NCI-H2107 (cell line): ENCODE data around the gene MPHOSPH9.

Source experiments
- DNase-seq: peaks from one replicate; lab custom pipeline; 2025; lab: John Stamatoyannopoulos, UW

Gene MPHOSPH9

DNA sequence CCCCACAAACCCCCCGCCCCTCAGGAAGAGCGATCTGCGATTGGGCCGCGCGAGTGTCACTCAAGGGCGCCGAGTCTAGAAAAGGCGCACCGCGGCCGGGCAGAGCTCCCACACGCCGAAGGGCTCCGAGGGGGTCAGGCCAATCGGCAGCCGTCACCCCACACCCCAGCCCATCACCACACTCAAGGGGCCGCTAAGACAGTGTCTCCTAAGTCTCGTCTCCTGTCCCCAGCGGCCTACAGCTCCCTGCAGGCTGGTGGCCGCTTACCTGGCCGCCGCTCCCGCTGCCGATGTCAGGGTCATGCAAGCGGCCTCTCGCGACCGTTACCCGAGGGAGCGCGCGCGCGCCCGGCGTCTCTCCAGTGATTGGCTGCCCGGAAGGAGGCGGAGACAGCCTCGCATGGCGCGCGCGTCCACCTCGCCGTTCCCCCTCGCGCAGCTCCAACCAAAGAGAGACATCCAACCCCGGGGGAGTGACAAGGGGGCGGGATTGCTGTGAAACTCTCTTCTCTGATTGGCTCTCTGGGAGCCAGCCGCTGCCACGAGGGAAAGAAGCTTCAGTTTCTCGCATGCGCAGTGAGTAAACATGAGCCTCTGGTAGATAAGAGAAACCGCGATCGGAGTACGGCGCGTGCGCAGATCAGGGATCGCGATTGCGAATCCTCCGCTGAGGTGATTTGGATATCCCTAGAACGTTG lies at the start of gene MPHOSPH9, which contains the start of gene MTRFR:
MPHOSPH9 (minus strand) TSS at position 335 of the 698 bp plus-strand sequence. CDS start 2,777 bp downstream, outside the sequence.
MTRFR (plus strand) TSS at position 630 of the 698 bp plus-strand sequence. CDS start 20,239 bp downstream, outside the sequence.
- peak; percentile 99 for DNase-seq

- no peak for DNase-seq
These were observed 49.2 kb upstream of the MPHOSPH9 start for GRCh38 chr12:123282111-123282510.

DNA sequence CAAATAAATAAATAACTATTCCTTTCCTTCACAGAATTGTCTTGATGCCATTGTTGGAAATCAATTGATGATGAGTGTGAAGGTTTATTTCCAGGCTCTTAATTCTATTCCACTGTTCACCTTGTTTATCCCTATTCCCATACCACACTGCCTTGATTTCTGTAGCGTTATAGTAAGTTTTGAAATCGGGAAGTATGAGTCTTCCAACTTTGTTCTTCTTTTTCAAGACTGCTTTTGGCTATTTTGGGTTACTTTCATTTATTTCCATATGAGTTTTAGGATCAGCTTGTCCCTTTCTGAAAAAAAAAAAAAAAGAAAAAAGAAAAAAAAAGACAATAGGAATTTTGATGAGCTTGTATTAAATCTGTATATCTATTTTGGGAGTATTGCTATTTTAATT lies 48.0 kb upstream of the MPHOSPH9 start:
- no peak for DNase-seq

DNA sequence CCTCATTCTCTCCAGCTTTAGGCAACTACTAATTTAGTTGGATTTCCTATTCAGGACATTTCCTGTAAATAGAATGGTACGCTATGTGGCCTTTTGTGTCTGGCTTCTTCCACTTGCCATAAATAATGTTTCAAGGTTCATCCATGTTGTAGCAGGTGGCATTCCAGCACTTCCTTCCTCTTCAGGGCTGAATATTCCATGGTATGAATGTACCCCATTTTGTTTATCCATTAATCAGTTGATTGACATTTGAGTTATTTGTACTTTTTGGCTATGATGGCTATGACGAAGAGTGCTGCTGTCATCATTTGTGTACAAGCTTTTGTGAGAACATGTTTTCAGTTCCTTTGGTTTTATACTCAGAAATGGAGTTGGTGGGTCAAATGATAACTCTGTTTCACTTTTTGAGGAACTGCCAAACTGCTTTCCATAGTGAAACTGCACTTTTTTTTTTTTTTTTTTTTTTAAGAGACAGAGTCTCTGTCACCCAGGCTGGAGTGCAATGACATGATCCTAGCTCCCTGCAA lies 45.2 kb upstream of the MPHOSPH9 start:
- no peak for DNase-seq

DNA sequence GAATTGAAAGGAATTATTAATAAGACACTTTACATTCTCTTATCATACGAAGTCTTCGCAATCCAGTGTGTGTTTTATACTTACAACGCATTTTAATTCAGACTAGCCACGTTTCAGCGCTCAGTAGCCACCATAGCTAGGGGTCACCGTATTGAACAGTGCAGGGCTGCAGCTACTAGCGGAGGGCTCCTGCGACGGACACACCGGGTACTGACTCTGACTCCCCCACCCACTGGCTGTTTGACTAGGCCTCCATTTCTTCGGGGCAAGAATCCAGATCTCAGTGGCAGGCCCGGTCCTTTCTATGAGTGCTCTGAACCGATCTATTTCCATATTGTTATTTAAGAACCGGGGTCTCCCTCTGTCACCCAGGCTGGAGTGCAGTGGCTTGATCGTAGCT lies 40.2 kb upstream of the MPHOSPH9 start:
- DNase-seq = no peak

GRCh38 chr12:123271001-123271668 lies 38.2 kb upstream of the MPHOSPH9 start:
- peak; percentile 35 for DNase-seq

GRCh38 chr12:123270214-123271000 lies 37.5 kb upstream of the MPHOSPH9 start:
- no peak for DNase-seq

GRCh38 chr12:123269896-123270213 lies 36.9 kb upstream of the MPHOSPH9 start:
- no peak for DNase-seq

DNA sequence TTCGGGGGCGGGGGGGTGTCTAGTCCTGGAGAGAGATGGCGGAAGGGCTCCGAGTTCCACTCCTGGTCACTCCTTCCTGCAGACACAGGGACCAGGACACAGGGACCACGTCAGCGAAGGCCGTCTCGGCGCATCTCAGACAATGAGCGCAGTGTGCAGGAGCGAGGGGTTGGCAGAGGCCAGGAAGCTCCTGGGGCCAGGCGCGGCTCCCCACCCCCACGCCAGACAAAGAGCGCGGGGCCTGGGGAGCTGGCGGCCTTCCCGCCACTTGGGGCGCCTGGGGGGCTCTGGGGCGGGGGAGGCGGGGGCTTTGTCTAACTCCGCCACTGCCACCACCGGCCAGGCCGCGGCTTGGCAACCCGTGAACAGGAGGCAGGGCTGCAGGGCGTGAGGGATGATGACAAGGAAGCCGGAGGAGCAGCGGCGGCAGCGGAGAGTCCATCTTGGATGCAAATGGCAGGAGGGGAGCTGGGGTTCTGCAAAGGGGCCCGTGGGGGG lies 36.5 kb upstream of the MPHOSPH9 start:
- DNase-seq = peak; percentile 84

DNA sequence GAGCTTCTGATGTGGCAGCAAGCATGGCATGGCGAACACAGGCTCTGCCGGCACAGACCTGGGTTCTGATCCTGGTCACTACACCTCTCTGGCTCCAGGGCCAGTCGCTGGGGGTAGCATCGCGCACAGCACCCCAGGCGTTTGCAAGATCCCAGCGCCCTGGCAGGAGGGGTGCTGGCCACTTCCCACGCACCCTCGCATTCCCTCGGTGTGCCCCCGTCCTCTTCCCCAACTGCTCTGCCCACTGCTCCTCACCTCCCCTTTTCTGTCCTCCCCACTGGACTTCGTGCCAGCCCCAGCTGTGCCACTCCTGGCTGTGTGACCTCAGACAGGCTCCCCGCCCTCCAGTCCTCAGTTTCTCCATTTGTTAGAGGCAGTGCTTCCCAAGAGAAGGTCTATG lies 35.9 kb upstream of the MPHOSPH9 start:
- no peak for DNase-seq

- DNase-seq = peak; percentile 48
These were observed 35.3 kb upstream of the MPHOSPH9 start for GRCh38 chr12:123267991-123268843.

GRCh38 chr12:123267335-123267920 lies 34.5 kb upstream of the MPHOSPH9 start:
- no peak for DNase-seq

GRCh38 chr12:123266679-123267277 lies 33.8 kb upstream of the MPHOSPH9 start:
- no peak for DNase-seq

DNA sequence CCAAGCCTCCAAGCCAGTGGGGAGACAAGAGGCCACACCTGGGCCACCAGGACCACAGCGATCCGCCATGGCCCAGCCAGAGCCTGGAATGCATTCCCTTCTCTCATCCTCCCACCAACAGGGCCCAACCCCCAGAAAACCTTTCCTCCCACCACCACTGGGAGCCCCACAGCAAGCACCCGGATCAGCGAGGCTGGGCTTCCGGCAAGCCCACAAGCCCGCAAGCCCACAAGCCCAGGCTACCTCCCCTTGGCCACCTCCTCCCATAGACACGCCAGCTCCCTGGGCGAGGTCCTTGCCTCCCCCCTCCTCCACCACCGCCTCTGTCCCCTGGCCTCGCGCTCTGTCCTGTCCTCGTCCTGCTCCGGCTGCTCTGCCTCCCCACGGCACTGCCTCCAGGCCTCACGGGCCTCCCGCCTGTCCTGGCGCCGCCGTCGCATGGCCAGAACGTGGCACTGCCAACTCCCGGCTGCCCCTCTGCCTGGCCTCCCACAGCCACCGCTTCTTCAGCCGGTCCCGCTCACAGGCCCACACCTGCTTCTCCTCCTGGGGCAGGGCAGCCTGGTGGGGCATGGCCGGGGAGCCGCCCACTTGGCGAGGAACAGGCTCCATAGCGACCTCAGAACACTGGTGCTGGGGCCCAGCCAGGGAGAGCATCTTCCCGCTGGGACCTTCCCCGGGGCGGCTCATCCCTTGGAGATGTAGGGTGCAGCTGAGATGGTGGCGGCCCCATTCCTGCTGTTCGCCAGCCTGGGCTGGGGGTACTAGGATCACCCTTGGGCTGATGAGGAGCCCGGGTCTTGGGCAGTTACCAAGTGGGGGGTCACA lies 33.1 kb upstream of the MPHOSPH9 start:
- DNase-seq = no peak

DNA sequence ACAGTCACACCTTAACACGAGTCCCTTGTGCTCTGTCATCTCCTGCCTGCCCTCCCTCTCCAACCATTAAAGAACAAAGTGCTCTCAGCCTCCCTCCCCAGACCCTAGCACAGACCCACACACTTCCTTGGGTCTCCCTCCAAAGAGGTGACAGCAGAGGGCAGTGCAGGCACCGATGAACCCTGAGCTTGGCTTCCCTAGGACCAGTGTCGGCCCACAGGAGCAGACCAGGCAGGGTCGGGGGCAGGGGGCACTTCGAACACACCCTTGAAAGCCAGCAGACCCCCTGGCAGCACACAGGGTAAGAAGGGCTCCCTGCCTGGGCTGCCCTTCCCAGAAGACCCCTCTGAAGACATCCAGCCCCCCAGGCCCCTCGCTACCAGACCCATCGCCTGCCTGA lies 31.7 kb upstream of the MPHOSPH9 start:
- no peak for DNase-seq

GRCh38 chr12:123263196-123263817 lies 30.4 kb upstream of the MPHOSPH9 start:
- DNase-seq = peak; percentile 11

DNA sequence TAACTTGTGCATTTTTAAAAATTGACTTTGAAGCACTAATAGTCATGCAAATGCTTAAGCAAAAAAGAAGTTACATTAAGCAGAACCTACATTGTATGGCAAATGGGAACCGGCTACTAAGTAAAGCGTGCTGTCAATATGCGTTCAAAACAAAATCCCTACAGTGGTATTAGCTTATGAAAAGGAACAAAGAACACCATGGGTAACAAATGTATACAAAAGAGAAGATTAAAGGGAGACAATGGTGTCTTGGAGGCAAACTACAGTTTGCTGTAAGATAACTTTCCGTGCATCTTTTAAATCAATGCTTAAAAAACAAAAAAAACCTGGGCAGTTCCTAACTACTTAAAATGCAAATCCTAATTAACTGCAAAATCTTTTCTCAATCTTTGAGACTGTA lies 28.3 kb upstream of the MPHOSPH9 start:
- DNase-seq = no peak

DNA sequence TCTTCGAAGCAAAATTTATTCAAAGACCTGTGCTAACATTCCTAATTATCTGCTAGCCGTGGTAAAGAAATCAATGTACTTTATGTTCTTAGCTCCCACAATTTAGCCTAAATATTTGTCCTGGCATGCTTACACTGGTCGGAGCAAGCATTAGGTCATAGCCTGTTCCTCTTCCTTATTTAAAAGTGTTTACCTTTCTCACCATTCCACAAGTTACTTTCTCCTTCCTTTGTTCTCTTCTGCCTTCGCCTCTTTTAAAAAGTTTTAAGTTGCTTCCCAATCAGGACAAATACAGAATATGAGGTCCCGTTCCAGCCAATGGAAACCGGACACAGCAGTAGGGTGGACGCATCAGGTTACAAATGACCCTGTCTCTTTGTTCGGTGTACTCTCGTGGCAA lies 27.1 kb upstream of the MPHOSPH9 start:
- no peak for DNase-seq

- DNase-seq = no peak
These were observed 25.7 kb upstream of the MPHOSPH9 start for GRCh38 chr12:123258593-123258992.
